ENCODE data around the gene TRIM65.
"Not testable (repeated sequence)": the region's sequence is repeated elsewhere in the genome, so short reads cannot be mapped to it uniquely, and the experiment has no call there.

The TRIM65 gene

DNA sequence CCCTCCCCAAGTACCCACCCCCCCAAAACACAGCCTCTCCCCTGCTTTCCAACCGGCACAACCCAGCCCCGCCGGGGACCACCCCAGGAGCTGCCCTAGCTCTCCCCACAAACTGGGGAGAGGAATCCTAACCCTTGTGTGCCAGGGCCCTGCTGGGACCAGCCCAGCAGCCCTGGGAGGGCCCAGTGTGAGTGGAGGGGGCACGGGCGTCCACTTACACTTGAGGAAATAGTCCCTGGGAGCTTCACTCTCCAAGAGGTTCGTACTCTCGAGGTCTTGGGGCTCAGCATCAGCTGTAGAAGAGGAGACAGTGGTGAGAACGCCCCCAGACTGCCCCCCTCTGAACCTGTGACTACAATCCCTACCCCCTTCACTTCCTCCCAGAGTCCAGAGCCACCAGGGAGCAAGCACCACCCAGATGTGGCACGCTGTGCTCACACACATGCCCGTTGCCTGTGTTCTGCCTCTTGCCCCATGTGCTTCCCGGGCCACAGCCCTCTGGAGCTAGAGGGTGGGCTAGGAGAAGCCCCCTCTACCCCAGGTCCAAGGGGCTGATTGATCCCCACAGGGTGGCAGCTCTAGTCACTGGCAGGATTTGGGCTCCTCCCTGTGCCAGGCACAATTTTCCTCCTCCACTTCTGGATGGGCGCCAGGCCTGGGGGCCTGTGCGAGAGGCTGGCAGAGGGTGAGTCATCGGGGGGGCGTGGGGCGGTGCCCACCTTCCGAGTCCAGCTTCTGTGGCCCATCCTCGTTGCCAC is 21.4 kb downstream of the TRIM65 start:
- DNase-seq = no peak

DNA sequence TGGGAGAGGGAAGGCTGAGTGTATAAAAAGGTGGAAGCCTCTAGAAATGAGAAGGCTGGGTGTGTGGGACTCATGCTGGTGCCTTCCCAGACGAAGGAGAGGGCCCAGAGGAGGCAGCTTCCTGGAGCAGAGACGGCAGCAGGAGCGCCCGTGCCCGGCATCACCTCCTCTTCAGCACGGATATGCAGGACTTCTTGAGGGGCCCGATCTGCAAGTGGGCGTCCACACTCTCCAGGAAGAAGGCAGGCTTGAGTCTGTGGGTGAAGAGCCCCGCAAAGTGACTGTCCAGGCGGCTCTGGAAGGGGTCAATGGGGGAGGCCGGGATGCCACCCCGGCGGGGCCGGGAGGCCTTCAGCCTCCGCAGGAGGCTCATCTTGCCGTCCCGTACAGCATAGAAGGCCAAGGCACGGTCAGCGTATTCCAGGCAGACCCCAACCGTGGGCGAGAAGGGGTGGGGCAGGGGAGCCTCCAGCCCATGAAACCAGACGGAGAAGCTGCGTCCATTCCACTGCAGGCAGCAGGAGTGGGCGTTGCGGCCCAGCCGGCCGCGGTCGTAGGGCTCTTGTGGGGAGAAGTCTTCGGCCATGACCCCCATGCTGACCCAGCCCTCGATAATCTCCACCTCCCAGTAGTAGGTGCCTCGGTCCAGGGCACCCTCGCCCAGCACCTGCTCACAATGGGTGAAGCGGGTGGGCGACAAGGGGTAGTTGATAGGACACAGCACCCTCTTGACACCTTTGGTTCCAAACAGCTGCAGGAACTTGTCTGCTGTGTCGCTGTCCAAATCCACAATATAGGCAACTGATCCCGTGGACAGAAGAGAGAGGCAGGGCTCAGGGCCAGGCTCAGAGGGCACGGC is 22.2 kb downstream of the TRIM65 start:
- DNase-seq = no peak

DNA sequence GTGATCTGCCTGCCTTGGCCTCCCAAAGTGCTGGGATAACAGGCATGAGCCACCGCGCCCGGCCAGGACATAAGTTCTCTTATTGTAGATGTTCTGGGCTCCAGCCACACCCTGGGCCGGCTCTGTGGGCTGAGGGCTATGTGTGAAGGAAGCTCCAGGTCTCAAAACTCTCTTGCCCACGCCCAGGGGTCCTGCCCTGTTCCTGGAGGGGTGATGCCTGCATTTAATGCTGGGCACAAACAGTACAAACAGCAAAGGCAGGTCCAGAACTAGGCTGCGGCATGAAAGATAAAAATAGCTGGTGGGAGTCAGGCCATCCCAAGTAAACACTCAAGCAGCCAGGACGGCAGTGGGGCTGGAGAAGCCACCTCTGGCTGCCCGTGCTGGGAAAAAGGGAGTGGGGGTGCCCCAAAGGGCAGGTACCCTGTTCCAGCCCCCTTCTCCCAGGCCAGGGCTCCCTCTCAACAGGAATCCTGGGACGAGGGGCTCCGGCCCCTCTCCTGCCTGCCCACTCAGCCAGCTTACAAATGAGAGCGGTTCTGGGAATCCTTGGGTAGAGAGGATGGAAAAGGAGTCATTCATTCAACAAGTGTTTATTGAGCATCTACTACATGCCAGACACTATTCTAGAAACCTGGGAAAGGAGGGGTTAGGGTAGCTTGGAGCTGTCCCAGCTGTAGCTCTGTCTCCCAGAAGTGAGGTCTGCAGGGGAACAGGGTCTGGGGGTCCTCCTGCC is 23.0 kb downstream of the TRIM65 start:
- DNase-seq = no peak

DNA sequence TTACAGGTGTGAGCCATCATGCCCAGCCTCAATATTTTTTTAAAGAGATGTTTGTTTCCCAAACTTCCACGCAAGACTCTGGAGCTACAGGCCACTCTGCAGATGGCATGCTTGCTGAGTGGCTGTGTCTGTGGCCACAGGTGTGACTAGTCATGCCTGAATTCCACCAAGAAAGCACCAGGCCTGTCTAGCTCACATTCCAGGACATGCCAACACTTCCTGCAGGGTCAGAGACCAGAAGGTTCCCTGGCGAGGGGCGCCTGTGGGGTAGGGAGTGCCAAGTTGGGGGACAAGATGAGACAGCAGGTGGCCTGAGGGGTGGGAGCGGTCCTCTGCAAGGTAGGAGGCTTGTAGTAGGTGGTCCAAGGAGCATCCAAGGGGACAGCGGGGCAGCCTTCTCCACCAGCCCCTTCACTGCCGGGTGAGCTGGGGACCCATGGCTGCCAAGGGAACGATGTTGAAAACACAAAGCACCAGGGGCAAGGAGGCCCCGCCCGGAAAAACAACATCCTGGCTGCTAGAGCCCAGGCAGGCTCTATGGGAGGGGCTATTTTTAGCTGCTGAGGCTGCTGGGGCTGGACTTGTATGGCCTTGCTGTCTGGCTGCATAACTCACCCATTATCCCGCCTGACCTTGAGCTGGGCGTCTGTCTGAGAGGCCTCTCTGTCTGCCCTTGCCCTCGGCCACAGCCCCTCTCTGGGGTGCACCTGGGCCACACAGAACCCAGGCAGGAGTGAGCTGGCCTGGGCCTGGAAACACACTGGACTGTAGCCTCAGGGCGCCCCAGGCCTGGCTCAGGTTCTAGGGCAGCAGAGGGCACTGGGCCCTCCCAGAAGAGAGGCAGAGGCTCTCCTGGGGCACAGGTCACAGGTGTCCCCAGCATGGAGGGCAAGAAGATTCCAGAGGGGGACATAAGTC is 24.1 kb downstream of the TRIM65 start:
- no peak for DNase-seq

DNA sequence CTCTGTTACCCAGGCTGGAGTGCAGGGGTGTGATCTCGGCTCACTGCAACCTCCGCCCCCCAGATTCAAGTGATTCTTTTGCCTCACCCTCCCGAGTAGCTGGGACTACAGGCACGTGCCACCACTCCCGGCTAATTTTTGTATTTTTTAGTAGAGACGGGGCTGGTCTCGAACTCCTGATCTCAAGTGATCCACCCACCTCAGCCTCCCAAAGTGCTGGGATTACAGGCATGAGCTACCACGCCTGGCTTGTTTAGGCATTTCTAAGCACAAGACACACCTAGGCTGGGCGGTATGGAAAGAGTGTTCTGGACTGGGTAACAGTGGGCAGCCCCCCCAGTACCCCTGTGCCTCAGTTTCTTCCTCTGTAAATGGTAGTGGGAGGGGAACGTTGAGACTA is 26.5 kb downstream of the TRIM65 start:
- not testable (repeated sequence) for DNase-seq

DNA sequence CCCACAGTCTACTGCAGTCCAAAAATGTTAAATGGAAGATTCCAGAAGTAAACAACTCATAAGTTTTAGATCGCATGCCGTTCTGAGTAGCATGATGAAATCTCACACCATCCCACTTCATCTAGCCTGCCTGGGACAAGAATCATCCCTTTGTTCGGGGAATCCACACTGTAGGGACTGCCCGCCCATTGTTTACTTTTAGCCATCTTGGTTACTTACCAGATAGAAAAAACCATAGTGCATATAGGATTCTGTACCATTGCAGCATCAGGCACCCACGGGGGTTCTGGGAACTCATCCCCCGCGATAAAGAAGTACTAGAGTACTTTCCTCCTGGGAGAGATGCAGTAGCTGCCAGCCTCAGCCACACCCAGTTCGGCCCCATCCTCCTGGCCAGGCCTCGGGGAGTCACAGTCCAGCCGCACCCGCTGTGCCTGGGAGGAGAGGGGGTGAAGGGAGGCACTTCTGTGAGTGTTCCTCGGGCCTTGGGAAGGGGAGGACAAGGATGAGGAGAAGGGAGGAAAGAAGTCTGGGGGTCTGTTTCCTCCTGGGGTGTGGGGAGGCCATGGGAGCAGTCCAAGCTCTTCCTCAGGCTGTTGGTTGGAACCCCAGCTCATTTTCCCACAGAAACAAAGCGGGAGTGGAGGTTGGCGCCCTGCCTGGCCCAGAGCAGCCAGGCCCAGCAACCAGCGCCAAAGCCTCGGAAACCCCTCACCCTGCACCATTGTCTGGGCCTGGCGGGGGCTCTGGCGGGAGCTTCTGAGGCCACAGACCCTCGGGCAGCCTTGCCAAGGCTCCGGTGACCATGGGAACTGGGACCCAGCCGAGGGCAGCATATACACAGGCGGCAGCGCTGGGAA is 27.2 kb downstream of the TRIM65 start:
- no peak for DNase-seq

DNA sequence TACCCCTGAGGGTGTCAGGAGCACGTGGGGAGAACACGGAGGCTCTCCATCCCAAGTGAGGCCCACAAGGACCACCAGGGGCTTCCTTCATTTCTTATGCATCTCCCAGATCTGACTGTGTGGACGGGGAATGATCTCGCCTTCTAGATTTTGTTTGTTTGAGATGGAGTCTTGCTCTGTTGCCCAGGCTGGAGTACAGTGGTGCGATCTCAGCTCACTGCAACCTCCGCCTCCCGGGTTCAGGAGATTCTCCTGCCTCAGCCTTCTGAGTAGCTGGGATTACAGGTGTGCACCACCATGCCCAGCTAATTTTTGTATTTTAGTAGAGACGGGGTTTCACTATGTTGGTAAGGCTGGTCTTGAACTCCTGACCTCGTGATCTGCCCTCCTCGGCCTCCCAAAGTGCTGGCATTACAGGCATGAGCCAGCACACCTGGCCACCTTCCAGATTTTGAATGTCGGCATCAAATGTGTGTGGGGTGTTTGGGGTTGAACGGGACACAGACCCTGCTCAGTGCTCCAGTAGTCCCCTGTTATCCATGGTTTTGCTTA is 27.9 kb downstream of the TRIM65 start:
- not testable (repeated sequence) for DNase-seq

DNA sequence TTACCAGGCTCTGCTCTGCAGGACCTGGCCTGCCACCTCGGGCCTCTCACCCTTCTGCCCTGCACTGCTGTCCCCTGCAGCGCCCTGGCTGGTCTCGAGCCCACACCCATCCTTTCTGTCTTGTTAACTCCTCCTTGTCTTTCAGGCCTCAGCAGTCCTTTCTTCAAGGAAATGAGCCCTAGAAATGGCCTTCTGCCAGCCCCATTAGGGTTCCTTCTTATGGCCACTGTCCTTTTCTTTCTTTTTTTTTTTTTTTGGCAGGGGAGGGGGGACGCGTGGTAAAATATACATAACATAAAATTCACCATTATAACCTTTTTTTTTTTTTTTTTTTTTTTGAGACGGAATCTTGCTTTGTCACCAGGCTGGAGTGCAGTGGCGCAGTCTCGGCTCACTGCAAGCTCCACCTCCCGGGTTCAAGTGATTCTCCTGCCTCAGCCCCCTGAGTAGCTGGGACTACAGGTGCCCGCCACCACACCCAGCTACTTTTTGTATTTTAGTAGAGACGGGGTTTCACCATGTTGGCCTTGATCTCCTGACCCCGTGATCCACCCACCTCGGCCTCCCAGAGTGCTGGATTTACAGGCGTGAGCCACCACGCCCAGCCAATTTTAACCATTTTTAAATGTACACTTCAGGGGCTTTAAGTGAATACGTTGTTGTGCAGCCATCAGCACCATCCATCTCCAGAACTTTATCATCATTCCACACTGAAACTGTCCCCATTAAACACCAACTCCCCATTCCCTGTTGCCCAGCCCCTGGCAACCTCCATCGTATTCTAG is 31.2 kb downstream of the TRIM65 start:
- not testable (repeated sequence) for DNase-seq

DNA sequence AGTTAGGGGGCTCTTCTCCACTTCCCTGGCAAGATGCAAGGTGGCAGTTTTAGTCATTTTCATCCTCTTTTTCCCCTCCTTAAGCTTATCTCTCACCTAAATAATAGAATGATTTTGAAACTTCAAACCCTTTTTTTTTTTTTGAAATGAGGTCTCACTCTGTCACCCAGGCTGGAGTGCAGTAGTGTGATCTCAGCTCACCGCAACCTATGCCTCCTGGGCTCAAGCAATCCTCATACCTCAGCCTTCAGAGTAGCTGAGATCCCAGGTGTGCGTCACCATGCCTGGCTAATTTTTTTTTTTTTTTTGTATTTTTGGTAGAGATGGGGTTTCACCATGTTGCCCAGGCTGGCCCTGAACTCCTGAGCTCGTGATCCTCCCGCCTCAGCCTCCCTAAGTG is 31.9 kb downstream of the TRIM65 start:
- DNase-seq = not testable (repeated sequence)

DNA sequence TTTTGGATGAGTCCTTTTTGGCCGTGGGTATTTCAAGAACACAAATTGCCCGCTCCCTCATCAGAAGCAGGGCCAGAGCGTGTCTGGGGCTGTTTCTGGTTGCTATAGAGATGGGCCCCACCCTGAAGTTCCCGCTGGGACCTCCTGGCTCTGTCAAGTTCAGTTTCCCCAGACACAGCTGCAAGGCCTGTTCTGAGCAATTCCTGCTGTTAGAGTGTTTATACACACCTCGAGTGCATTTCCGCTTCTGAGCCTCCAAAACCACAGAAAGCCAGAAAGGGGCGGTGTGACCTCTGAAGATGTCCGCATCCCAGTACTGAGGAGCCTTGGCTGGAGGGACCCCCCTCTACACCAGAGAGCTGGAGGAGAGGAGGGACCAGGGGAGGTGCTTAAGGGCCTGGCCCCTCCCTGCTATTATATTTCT is 32.3 kb downstream of the TRIM65 start:
- no peak for DNase-seq

DNA sequence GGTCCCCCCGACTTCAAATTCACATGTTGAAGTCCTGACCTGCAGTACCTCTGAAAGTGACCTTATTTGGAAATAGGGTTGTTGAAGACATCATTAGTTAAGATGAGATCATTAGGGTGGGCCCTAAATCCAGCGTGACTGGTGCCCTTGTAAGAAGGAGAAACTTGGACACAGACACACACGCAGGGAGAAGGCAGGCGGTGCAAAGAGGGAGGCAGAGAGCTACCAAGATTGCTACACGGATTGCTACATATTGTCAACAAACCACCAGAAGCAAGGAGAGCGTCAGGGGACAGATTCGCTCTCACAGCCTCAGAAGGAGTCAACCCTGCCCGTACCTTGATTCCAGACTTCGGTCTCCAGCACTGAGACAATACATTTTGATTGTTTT is 34.8 kb downstream of the TRIM65 start:
- DNase-seq = no peak

DNA sequence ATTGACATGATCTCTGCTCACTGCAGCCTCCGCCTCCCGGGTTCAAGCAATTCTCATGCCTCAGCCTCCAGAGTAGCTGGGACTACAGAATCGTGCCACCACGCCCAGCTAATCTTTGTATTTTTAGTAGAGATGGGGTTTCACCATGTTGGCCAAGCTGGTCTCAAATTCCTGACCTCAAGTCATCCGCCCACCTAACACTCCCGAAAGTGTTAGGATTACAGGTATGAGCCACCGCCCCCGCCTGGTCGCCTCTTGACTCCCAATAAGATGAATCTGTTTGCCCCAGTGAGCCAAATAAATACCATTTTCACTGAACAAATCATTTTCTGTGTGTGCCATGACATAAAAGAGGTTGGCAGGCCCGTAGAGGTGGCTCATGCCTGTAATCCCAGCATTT is 37.4 kb downstream of the TRIM65 start:
- not testable (repeated sequence) for DNase-seq

DNA sequence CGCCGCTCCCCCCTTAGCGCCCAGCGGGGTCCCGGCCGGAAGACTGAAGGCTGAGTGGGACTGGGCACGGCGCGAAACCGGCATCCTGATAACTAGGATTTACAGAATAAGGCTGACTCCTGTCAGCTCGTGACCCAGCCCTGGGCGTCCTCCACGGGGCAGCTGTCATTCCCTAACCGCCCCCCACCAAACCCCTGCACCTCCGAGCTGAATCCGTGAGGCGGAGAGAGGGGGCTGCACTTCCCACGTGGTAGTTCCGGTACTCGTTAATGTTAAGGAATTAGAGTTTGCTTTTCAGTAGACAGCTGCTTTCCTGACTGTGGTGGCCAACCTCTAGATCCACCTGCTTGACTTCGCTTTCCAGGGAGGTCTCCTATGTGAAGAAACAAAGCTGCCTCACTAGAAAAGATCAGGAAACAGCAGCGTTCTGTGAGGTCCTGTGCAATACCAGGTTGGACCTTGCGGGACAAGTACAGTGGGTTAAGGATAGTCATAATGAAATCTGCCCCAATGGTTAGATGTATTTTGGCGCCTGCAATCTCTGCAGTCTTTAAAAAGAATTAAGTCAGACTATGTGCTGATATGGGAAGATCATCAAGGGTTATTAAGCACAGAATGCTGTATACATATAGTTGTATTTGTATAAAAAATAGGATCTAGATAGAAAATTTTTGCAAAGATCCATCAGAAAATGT is 40.5 kb downstream of the TRIM65 start:
- DNase-seq = no peak

DNA sequence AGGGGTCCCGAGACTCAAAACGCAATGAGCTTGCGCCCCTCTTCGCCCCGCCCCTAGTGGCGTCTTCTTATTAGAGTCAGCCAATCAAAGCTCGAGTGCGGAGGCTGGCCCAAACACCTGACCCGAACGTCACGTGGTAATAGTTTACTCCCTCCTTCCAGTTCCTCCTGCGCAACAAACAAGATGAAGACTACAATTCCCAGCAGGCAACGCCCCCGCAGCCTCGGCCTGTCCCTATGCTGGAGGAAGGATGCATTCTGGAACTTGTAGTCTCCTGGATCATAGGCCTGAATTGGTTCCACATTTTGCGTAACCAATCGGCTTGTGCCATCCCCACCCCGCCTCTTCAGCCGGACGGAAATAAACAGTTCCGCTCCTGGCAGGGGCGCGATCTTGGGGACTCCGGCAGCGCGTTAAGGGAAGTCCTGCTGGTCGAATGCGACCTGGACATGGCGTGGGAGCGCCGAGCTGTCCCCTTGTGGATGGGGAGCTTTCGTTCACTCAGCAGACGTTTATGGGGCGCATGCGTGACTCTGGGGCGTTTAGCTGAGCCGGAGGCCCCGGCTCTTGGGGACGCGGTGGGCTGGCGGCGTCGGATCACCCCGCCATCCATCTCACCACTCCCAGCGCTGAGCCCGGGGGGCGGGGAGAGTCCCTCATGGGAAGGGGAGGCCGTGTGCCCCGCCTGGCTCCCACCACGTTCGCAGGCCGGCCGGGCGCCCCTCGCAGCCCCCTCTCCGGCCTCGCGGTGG is 41.3 kb downstream of the TRIM65 start, which contains the start of gene WBP2:
Gene WBP2, minus strand, starts transcription at position 26 of the 752 bp plus-strand sequence. CDS start 38 bp downstream, outside the sequence.
- DNase-seq = peak; percentile 97

DNA sequence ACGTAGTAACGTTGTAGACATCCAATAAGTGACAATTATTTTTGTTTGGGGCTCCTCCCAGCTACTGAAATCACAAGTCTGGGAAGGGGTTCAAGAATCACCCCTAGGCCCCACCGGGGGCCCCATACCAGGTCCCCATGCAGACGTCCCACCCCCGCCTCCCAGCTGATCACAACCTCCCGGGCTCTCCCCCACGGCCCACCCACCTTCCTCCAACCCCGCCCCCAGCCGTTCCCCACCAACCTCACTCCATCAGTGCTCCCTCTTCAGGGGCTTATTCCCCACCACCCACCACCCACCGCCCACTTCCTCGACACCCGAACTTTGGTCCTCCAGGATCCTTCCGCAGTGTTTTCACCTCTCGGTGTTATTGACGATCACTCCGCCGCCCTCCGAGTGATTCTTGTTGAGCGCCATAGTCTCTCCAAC is 41.9 kb downstream of the TRIM65 start:
- DNase-seq = no peak

DNA sequence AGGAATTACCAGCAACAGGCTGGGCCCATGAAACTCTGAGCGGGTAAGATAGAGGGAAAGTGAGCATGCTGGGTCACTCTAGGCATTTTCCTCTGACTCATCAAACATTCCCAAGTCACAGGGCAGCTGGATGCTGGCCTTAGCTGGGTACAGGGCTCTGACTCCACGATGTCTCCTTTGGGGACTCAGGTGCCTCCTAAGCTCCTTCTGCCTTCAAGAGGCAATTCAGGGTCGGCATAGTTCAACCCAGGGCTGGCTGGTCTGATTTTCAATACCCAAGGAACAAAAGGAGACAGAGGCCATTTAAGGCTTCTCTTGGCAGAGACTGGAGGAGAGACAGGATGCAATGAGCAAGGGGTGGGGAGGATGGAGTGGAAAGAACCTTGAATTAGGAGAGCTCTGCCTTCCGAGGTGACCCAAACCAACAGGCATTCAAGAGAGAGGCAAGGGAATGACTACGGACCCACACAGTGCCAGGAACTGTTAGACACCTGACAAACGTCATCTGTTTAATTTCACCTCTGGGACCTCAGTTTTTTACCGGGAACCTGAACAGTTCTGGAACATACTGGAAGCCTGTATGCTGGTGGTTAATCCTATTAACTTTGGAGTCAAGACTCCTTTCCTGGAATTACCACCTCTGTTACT is 42.5 kb downstream of the TRIM65 start:
- no peak for DNase-seq

DNA sequence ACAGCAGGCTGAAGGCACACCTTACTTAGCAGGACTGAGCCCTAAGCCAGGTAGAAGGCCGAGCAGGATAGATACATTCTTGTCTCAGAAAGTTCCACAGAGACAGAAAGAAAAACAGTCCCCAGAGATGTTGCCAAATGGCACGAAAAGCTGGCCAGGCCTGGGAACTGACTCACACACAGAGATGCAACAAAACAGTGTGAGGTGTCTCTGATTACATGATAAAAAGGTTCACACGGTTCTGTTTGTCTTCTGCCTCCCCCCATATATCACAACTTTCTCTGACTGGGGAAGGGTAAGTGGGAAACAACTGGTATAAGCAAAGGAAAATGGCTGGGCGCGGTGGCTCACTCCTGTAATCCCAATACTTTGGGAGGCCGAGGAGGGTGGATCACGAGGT is 43.3 kb downstream of the TRIM65 start:
- DNase-seq = no peak

DNA sequence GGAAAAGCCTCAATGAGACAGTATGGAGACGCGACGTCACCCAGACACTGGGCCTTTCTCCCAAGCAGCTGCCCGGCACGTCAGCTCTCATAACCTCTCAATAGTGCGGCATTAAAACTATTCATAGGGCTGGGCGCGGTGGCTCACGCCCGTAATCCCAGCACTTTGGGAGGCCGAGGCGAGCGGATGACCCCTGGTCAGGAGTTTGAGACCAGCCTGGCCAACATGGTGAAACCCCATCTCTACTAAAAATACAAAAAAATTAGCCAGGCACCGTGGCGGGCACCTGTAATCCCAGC is 45.1 kb downstream of the TRIM65 start:
- DNase-seq = not testable (repeated sequence)

Data from right kidney (tissue), 1 donor.